Adrenal gland (tissue), 12 donors: ENCODE results near the gene TRPV3. TPM values are rescaled to one million over a fixed set of nuclear protein-coding genes. Genes with fewer than 3 reads are reported as not detected.
"Not testable (repeated sequence)": the region's sequence is repeated elsewhere in the genome, so short reads cannot be mapped to it uniquely, and the experiment has no call there.

Experiments used
- DNase-seq, 7 donors: peaks; one replicate each; pipeline ENCODE4 v3.0.0-alpha.2; 2019 to 2020
- H3K27ac ChIP-seq, 5 donors: fragments of 200-600 bp; sonication (generic) in 4 of 5; 1 replicate in 3 of 5; 2 replicates in 2 of 5; pipeline versions ENCODE4 v1.5.1 to v1.8.0; 2016 to 2020; ENCODE audit warnings: mild to moderate bottlenecking in 1 of 5
- H3K27me3 ChIP-seq: fragments of 200-600 bp; 2 replicates; pipeline ENCODE4 v1.8.0; 2021
- H3K36me3 ChIP-seq, 2 donors: fragments of 200-600 bp; replicated peaks in 1 of 2; 1 replicate in 1 of 2; 2 replicates in 1 of 2; pipeline versions ENCODE4 v1.5.1 to v1.8.0; 2018 to 2022
- H3K4me1 ChIP-seq, 2 donors: fragments of 200-600 bp; replicated peaks in 1 of 2; 1 replicate in 1 of 2; 2 replicates in 1 of 2; pipeline versions ENCODE4 v1.5.1 to v1.8.0; 2018 to 2021
- H3K4me3 ChIP-seq, 4 donors: fragments of 200-600 bp; sonication (generic) in 3 of 4; one replicate each; pipeline ENCODE4 v1.5.1; 2016 to 2018
- H3K9me3 ChIP-seq, 3 donors: fragments of 200-600 bp; sonication (generic) in 1 of 3; replicated peaks in 1 of 3; 1 replicate in 2 of 3; 2 replicates in 1 of 3; pipeline versions ENCODE4 v1.5.1 to v1.8.0; 2016 to 2021
- POLR2A ChIP-seq, 2 donors: fragments of 450-650 bp; IDR thresholded peaks; one replicate each; pipeline ENCODE4 v1.6.1; 2017; ENCODE audit warnings: antibody characterized with exemption in 2 of 2, mild to moderate bottlenecking in 2 of 2, moderate library complexity in 1 of 2
- WGBS, 4 donors: extraction: QIAGEN DNeasy Blood & Tissue Kit in 2 of 4; methylation state at CpG; one replicate each; pipeline versions ENCODE4 v1.1.5 to v1.1.7; 2013 to 2017; 5-methylcytosine and 5-hydroxymethylcytosine counted together
- intact Hi-C, 2 donors: fragments of 100-400 bp; cut with DNase I; formaldehyde crosslinking; loops; one replicate each; pipeline versions ENCODE4 v1.14.1 to v1.15.0; 2022 to 2023
- polyA plus RNA-seq, 3 donors: library from polyadenylated mRNA; stranded (reverse); fragments of 200-250 nt in 2 of 3; fragments of 350-450 nt in 1 of 3; fragmentation: Illumina TruSeq in 1 of 3; extraction: RNeasy Lipid Tissue Mini Kit (QIAGEN cat#74804) in 1 of 3; gene quantifications; one replicate each; pipeline ENCODE4 v1.2.3, GENCODE V29; 2013 to 2014
- total RNA-seq, 9 donors: library from RNA; depleted of rRNA in 4 of 9; stranded (reverse); fragments of >200 nt in 4 of 9; fragments of 120-200 nt in 1 of 9; fragmentation: NEBNext Ultra II Directional in 1 of 9; extraction: Animal tissue kit (Norgen Biotek cat#: 25700) in 1 of 9; gene quantifications; one replicate each; pipeline versions ENCODE4 v1.1.0 to v1.2.4, GENCODE V29; 2013 to 2023
- TF ChIP-seq, protein P1 (sequence below), 6 experiments: fragments of 450-650 bp in 4 of 6; fragments of 200-600 bp in 2 of 6; sonication (generic) in 1 of 6; IDR thresholded peaks; 1 replicate in 5 of 6; 2 replicates in 1 of 6; pipeline versions ENCODE4 v1.5.1 to v1.8.0; 2016 to 2021; ENCODE audit warnings: antibody characterized with exemption in 6 of 6, mild to moderate bottlenecking in 2 of 6, moderate library complexity in 1 of 6
- donor health status: healthy with polysubstance abuse.
- donor health status: Bipolar disorder and iron deficiency.
- donor health status: DM: yes; HTN: yes; CAD: no.
- donor health status: DM: no; HTN: no; CAD: no.
- donor health status: DM: no; HTN: no; CAD: no.
- donor health status: DM: yes; HTN: yes; CAD: no.

TRPV3 gene
- total and polyA plus RNA-seq, 12 donors, result 0.14 to 1.4 (median 0.41) TPM

GRCh38 chr17:3526971-3527370 lies 30.6 kb downstream of the TRPV3 start:
- Histone ChIP-seq H3K4me1 (no peaks in the 10 kb centered on the region), H3K27me3 (no peaks in the 10 kb centered on the region), H3K9me3 (no peaks in the 10 kb centered on the region), H3K36me3 (no peaks in the 10 kb centered on the region), H3K27ac (no peak overlapping the region), H3K4me3 (no peak overlapping the region)
- 76 to 94% (median 79%) methylated on average over 10 of the region's 10 CpGs for WGBS, 4 donors
- DNase-seq, result no peak
- intact Hi-C loops, result no loop called here
- TF ChIP-seq, protein P1, sequence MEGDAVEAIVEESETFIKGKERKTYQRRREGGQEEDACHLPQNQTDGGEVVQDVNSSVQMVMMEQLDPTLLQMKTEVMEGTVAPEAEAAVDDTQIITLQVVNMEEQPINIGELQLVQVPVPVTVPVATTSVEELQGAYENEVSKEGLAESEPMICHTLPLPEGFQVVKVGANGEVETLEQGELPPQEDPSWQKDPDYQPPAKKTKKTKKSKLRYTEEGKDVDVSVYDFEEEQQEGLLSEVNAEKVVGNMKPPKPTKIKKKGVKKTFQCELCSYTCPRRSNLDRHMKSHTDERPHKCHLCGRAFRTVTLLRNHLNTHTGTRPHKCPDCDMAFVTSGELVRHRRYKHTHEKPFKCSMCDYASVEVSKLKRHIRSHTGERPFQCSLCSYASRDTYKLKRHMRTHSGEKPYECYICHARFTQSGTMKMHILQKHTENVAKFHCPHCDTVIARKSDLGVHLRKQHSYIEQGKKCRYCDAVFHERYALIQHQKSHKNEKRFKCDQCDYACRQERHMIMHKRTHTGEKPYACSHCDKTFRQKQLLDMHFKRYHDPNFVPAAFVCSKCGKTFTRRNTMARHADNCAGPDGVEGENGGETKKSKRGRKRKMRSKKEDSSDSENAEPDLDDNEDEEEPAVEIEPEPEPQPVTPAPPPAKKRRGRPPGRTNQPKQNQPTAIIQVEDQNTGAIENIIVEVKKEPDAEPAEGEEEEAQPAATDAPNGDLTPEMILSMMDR (IDR thresholded peaks at IDR 0.05), result no peak
- TF ChIP-seq POLR2A (IDR thresholded peaks at IDR 0.05), result no peak

GRCh38 chr17:3526491-3526890 lies 31.1 kb downstream of the TRPV3 start:
- no peak for DNase-seq
- Histone ChIP-seq H3K36me3 (no peaks in the 10 kb centered on the region), H3K4me1 (no peaks in the 10 kb centered on the region), H3K4me3 (no peak overlapping the region), H3K27me3 (no peaks in the 10 kb centered on the region), H3K27ac (no peak overlapping the region), H3K9me3 (no peaks in the 10 kb centered on the region)
- TF ChIP-seq POLR2A (IDR thresholded peaks at IDR 0.05), result no peak
- TF ChIP-seq, protein P1 (IDR thresholded peaks at IDR 0.05), result no peak
- intact Hi-C loops, result no loop called here
- 85 to 92% (median 88%) methylated on average over 11 to 12 of the region's 12 CpGs for WGBS, 4 donors

DNA sequence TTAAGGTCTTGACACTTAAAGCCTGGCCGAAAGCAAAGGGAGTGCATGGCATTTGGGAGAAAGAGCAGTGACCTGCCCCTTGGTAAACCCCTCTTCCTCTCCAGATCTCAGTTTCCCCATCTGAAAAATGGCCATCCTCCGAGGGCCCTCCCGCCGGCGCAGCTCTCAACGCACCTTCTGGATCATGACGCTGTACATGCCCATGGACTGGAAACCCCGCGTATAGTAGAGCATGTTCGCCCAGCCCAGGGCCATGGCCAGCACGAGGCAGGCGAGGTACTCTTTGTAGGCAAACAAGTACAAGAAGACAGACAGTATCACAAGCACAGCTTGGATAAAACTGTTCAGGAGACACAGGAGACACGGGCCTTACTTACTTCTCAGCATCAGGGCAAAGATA lies 33.6 kb downstream of the TRPV3 start:
- TF ChIP-seq, protein P1 (IDR thresholded peaks at IDR 0.05), result no peak
- no peak for TF ChIP-seq POLR2A (IDR thresholded peaks at IDR 0.05)
- Histone ChIP-seq H3K27ac (no peak overlapping the region), H3K4me1 (no peaks in the 10 kb centered on the region), H3K9me3 (no peaks in the 10 kb centered on the region), H3K36me3 (no peaks in the 10 kb centered on the region), H3K4me3 (no peak overlapping the region), H3K27me3 (no peaks in the 10 kb centered on the region)
- intact Hi-C loops, result no loop called here
- 90 to 94% (median 93%) methylated on average over 12 to 13 of the region's 13 CpGs for WGBS, 4 donors
- DNase-seq, result no peak

DNA sequence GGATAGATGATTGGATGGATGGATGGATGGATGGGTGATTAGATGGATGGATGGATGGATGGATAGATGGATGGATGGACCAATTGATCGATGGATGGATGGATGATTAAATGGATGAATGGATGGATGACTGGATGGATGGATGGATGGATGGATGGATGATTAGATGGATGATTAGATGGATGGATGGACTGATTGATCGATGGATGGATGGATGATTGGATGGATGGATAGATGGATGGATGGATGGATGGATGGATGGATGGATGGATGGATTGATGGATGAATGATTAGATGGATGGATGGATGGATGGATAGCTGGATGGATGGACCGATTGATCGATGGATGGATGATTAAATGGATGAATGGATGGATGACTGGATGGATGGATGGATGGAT lies 38.1 kb downstream of the TRPV3 start:
- DNase-seq, H3K9me3 ChIP-seq, H3K4me3 ChIP-seq, H3K36me3 ChIP-seq, H3K27me3 ChIP-seq, H3K4me1 ChIP-seq, intact Hi-C loops, H3K27ac ChIP-seq: not testable (repeated sequence)
- WGBS, 4 donors, result 84 to 97% (median 90%) methylated on average over 4 of the region's 4 CpGs

GRCh38 chr17:3514873-3515272 lies 42.7 kb downstream of the TRPV3 start:
- intact Hi-C loops, result no loop called here
- no peaks in the 10 kb centered on the region for H3K36me3 ChIP-seq
- H3K27me3 ChIP-seq, result no peaks in the 10 kb centered on the region
- no peaks in the 10 kb centered on the region for H3K4me1 ChIP-seq
- no peak for DNase-seq
- TF ChIP-seq POLR2A (IDR thresholded peaks at IDR 0.05), result no peak
- TF ChIP-seq, protein P1 (IDR thresholded peaks at IDR 0.05), result no peak
- WGBS, 4 donors, result 77 to 90% (median 84%) methylated on average over 9 of the region's 9 CpGs
- H3K4me3 ChIP-seq, result no peak overlapping the region
- H3K27ac ChIP-seq, result no peak overlapping the region
- H3K9me3 ChIP-seq, result no peaks in the 10 kb centered on the region

GRCh38 chr17:3514167-3514566 lies 43.4 kb downstream of the TRPV3 start:
- H3K27ac ChIP-seq, H3K4me3 ChIP-seq, H3K27me3 ChIP-seq, H3K9me3 ChIP-seq, DNase-seq, H3K4me1 ChIP-seq, H3K36me3 ChIP-seq, intact Hi-C loops: not testable (repeated sequence)
- 91 to 93% (median 92%) methylated on average over 11 of the region's 11 CpGs for WGBS, 4 donors
